Right ventricle myocardium superior (tissue), 1 donor: ENCODE measurements around the gene ABHD17A. TPM values are rescaled to one million over a fixed set of nuclear protein-coding genes. Genes with fewer than 3 reads are reported as not detected.
A peak's percentile ranks its signal among the peaks of the same experiment; 100 is the strongest.
"Not testable (repeated sequence)": the region's sequence is repeated elsewhere in the genome, so short reads cannot be mapped to it uniquely, and the experiment has no call there.

Experiments
- ATAC-seq: fragments of 200-7000 bp; cut with Tn5 transposase; one replicate; pipeline ENCODE4 v1.9.1; 2020; ENCODE audit warnings: mild to moderate bottlenecking; ENCODE audit not compliant: poor library complexity
- DNase-seq: peaks from one replicate; pipeline ENCODE4 v3.0.0-alpha.2; 2020
- intact Hi-C: fragments of 100-400 bp; cut with DNase I; formaldehyde crosslinking; loops from one replicate; pipeline ENCODE4 v1.11.2; 2022
- total RNA-seq: library from RNA; stranded (reverse); fragmentation: NEBNext Ultra II Directional; extraction: Animal tissue kit (Norgen Biotek cat#: 25700); gene quantifications from one replicate; pipeline ENCODE4 v1.2.1, GENCODE V29; 2021
- donor health status: DM: no; HTN: yes; CAD: no; lungs with severe emphysema.

Gene ABHD17A
- total RNA-seq, 1 donor from 2014 or later: 55.7 TPM

GRCh38 chr19:1912760-1913505 lies 27.6 kb upstream of the ABHD17A start:
- intact Hi-C loops: no loop called here
- ATAC-seq: no peak
- DNase-seq: no peak

- intact Hi-C loops: no loop called here
- DNase-seq: no peak
- no peak for ATAC-seq
Measured at GRCh38 chr19:1911995-1912394, 26.7 kb upstream of the ABHD17A start.

- ATAC-seq (no peak), DNase-seq (no peak)
- intact Hi-C loops: no loop called here
Measured at GRCh38 chr19:1911098-1911497, 25.8 kb upstream of the ABHD17A start.

- intact Hi-C loops: no loop called here
- no peak for DNase-seq
- no peak for ATAC-seq
Measured at GRCh38 chr19:1910177-1910576, 24.9 kb upstream of the ABHD17A start.

- no peak for ATAC-seq
- intact Hi-C loops: no loop called here
Measured at GRCh38 chr19:1909761-1910080, 24.4 kb upstream of the ABHD17A start.

GRCh38 chr19:1908364-1908678 lies 23.0 kb upstream of the ABHD17A start:
- ATAC-seq (no peak), DNase-seq (no peak)
- intact Hi-C loops: no loop called here

More at GRCh38 chr19:1909761-1910080, 24.4 kb upstream of the ABHD17A start:
- DNase-seq: no peak

GRCh38 chr19:1907563-1908363 lies 22.5 kb upstream of the ABHD17A start:
- intact Hi-C loops: no loop called here
- ATAC-seq (no peak), DNase-seq (no peak)

GRCh38 chr19:1906985-1907562 lies 21.8 kb upstream of the ABHD17A start:
- DNase-seq (no peak), ATAC-seq (no peak)
- intact Hi-C loops: no loop called here

GRCh38 chr19:1905863-1906375 lies 20.6 kb upstream of the ABHD17A start:
- DNase-seq (no peak), ATAC-seq (no peak)
- intact Hi-C loops: no loop called here

GRCh38 chr19:1905110-1905862 lies 20.0 kb upstream of the ABHD17A start, which contains the start of the genes ADAT3 and SCAMP4:
TSS of gene ADAT3 (plus strand) at chr19:1905399. CDS start at chr19:1912048, 6,649 bp downstream.
TSS of gene SCAMP4 (plus strand) at chr19:1905399. CDS start at chr19:1915020, 9,621 bp downstream.
- intact Hi-C loops: no loop called here

GRCh38 chr19:1904860-1905109 lies 19.5 kb upstream of the ABHD17A start:
- no peak for ATAC-seq
- DNase-seq: no peak
- intact Hi-C loops: no loop called here

More at GRCh38 chr19:1905110-1905862, 20.0 kb upstream of the ABHD17A start, which contains the start of the genes ADAT3 and SCAMP4:
- DNase-seq: peak; percentile 100
- ATAC-seq: peak; percentile 98

GRCh38 chr19:1902923-1903322 lies 17.6 kb upstream of the ABHD17A start:
- DNase-seq (no peak), ATAC-seq (no peak)
- intact Hi-C loops: no loop called here

- ATAC-seq (no peak), DNase-seq (peak; percentile 62)
- intact Hi-C loops: no loop called here
Measured at GRCh38 chr19:1901940-1902404, 16.7 kb upstream of the ABHD17A start.

- DNase-seq (no peak), ATAC-seq (no peak)
- intact Hi-C loops: no loop called here
Measured at GRCh38 chr19:1896508-1896907, 11.2 kb upstream of the ABHD17A start.

GRCh38 chr19:1893791-1894190 lies 8.5 kb upstream of the ABHD17A start:
- intact Hi-C loops: no loop called here
- ATAC-seq: no peak
- DNase-seq: no peak

GRCh38 chr19:1889907-1890306 lies 4.6 kb upstream of the ABHD17A start:
- ATAC-seq: no peak
- intact Hi-C loops: no loop called here
- DNase-seq: no peak

GRCh38 chr19:1888385-1888784 lies 3.1 kb upstream of the ABHD17A start:
- DNase-seq (no peak), ATAC-seq (no peak)
- intact Hi-C loops: no loop called here

- ATAC-seq, intact Hi-C loops, DNase-seq: not testable (repeated sequence)
Measured at GRCh38 chr19:1886360-1886759, 1.1 kb upstream of the ABHD17A start.

GRCh38 chr19:1884719-1885334 lies 469 bp downstream of the ABHD17A start:
- ATAC-seq (no peak), DNase-seq (peak; percentile 59)
- intact Hi-C loops: no loop called here
